HG02852 (cell line): ENCODE data around the gene SCAPER.

Experiments used
- ATAC-seq: cut with Tn5 transposase; IDR thresholded peaks from one replicate; pipeline ENCODE4 v1.9.1; 2021; ENCODE audit warnings: mild to moderate bottlenecking, moderate library complexity; ENCODE audit not compliant: unreplicated experiment

Gene SCAPER

GRCh38 chr15:76378691-76379090, 526.4 kb downstream of the SCAPER start:
- ATAC-seq = no peak

- no peak for ATAC-seq
Measured at GRCh38 chr15:76377751-76378150, 527.4 kb downstream of the SCAPER start.

- ATAC-seq = no peak
Measured at GRCh38 chr15:76377217-76377616, 527.9 kb downstream of the SCAPER start.

- no peak for ATAC-seq
Measured at GRCh38 chr15:76376816-76377215, 528.3 kb downstream of the SCAPER start.

GRCh38 chr15:76376029-76376428, 529.1 kb downstream of the SCAPER start:
- ATAC-seq = no peak

- no peak for ATAC-seq
Measured at GRCh38 chr15:76368122-76368621, 537.0 kb downstream of the SCAPER start.

GRCh38 chr15:76366714-76367113, 538.4 kb downstream of the SCAPER start:
- no peak for ATAC-seq

- ATAC-seq = no peak
Measured at GRCh38 chr15:76363251-76363650, 541.9 kb downstream of the SCAPER start.

GRCh38 chr15:76360416-76360815, 544.7 kb downstream of the SCAPER start:
- ATAC-seq = no peak

GRCh38 chr15:76359152-76359551, 546.0 kb downstream of the SCAPER start:
- ATAC-seq = no peak

GRCh38 chr15:76358453-76358852, 546.7 kb downstream of the SCAPER start:
- no peak for ATAC-seq

GRCh38 chr15:76354823-76355440, 550.2 kb downstream of the SCAPER start:
- ATAC-seq = no peak

- ATAC-seq = no peak
Measured at GRCh38 chr15:76353903-76354302, 551.2 kb downstream of the SCAPER start.

- ATAC-seq = no peak
Measured at GRCh38 chr15:76353023-76353577, 552.0 kb downstream of the SCAPER start.

GRCh38 chr15:76349301-76350070, 555.7 kb downstream of the SCAPER start:
- ATAC-seq = no peak

GRCh38 chr15:76347482-76348055, 557.6 kb downstream of the SCAPER start:
- ATAC-seq = no peak

GRCh38 chr15:76346669-76347481, 558.3 kb downstream of the SCAPER start:
- ATAC-seq = no peak

- ATAC-seq = no peak
Measured at GRCh38 chr15:76345880-76346668, 559.1 kb downstream of the SCAPER start.

GRCh38 chr15:76345583-76345879, 559.6 kb downstream of the SCAPER start:
- no peak for ATAC-seq

- ATAC-seq = no peak
Measured at GRCh38 chr15:76344893-76345582, 560.1 kb downstream of the SCAPER start.
